SU-DHL-6 (cell line): ENCODE results near the gene CUX1.

Experiments
- H2AFZ ChIP-seq: fragments of 200-600 bp; sonication (generic); 2 replicates; pipeline ENCODE4 v1.6.1; 2014; ENCODE audit warnings: low read depth, mild to moderate bottlenecking, moderate library complexity, mixed read lengths, antibody characterized with exemption, low read length; ENCODE audit not compliant: severe bottlenecking
- H3F3A ChIP-seq: fragments of 200-600 bp; shearing (Covaris generic); 2 replicates; pipeline ENCODE4 v1.6.0; 2016; ENCODE audit warnings: antibody characterized with exemption, mild to moderate bottlenecking; ENCODE audit not compliant: insufficient read depth
- H3K27ac ChIP-seq: fragments of 200-600 bp; sonication (generic); 2 replicates; pipeline ENCODE4 v1.5.1; 2016; ENCODE audit warnings: low read depth, mild to moderate bottlenecking, low read length, moderate library complexity, mixed read lengths
- H3K27me3 ChIP-seq: fragments of 200-600 bp; sonication (generic), shearing (Covaris generic); 2 replicates; pipeline ENCODE4 v1.6.0; 2014; ENCODE audit warnings: mild to moderate bottlenecking, low read length
- H3K36me3 ChIP-seq: fragments of 200-600 bp; sonication (generic); 2 replicates; pipeline ENCODE4 v1.6.1; 2014; ENCODE audit warnings: mild to moderate bottlenecking, low read length, mixed read lengths
- H3K4me2 ChIP-seq: fragments of 300-600, 200-600 bp; shearing (Covaris generic), sonication (generic); 2 replicates; pipeline ENCODE4 v1.6.0; 2014; ENCODE audit warnings: low read length, low read depth, mild to moderate bottlenecking; ENCODE audit not compliant: poor library complexity, severe bottlenecking
- H3K4me3 ChIP-seq: fragments of 200-600 bp; sonication (generic); 2 replicates; pipeline ENCODE4 v1.5.1; 2014; ENCODE audit warnings: antibody characterized with exemption, low read length, mild to moderate bottlenecking, mixed read lengths; ENCODE audit not compliant: insufficient read depth, poor library complexity, severe bottlenecking
- H3K79me2 ChIP-seq: fragments of 200-600 bp; sonication (generic); 2 replicates; pipeline ENCODE4 v1.6.1; 2014; ENCODE audit warnings: mild to moderate bottlenecking, low read length, moderate library complexity; ENCODE audit not compliant: insufficient read depth
- H3K9ac ChIP-seq: fragments of 200-600 bp; sonication (generic); 2 replicates; pipeline ENCODE4 v1.7.0; 2014; ENCODE audit warnings: mild to moderate bottlenecking, low read length
- H3K9me2 ChIP-seq: fragments of 200-600 bp; sonication (generic); replicated peaks from 2 replicates; pipeline ENCODE4 v1.6.1; 2014; ENCODE audit warnings: low read length; ENCODE audit not compliant: insufficient read depth
- H3K9me3 ChIP-seq: fragments of 200-600 bp; sonication (generic); 2 replicates; pipeline ENCODE4 v1.6.1; 2014; ENCODE audit warnings: low read length, mixed read lengths; ENCODE audit not compliant: insufficient read depth
- H4K20me1 ChIP-seq: fragments of 200-600 bp; sonication (generic); 2 replicates; pipeline ENCODE4 v1.6.1; 2014; ENCODE audit warnings: low read depth, mild to moderate bottlenecking, antibody characterized with exemption, low read length, moderate library complexity, mixed read lengths
- EZH2phosphoT487 ChIP-seq: fragments of 200-600 bp; sonication (generic), shearing (Covaris generic); conservative IDR thresholded peaks from 2 replicates; pipeline ENCODE4 v1.6.1; 2018; ENCODE audit warnings: mild to moderate bottlenecking, antibody characterized with exemption, low read length, moderate library complexity, mixed read lengths
- TF ChIP-seq, protein P1 (sequence below): fragments of 200-600 bp; sonication (generic); IDR thresholded peaks from one replicate; pipeline ENCODE4 v1.5.1; 2017; ENCODE audit warnings: antibody characterized with exemption, mild to moderate bottlenecking, low read length, moderate library complexity; ENCODE audit not compliant: insufficient read depth, poor library complexity, severe bottlenecking

CUX1 gene

GRCh38 chr7:101959342-101959741 lies 141.9 kb downstream of the CUX1 start:
- no peak overlapping the region for H3K4me2 ChIP-seq
- peaks cover 100% of the 10 kb centered on the region for H3K79me2 ChIP-seq

GRCh38 chr7:101959829-101960228 lies 142.4 kb downstream of the CUX1 start:
- no peak for TF ChIP-seq EZH2phosphoT487
- TF ChIP-seq, protein P1, sequence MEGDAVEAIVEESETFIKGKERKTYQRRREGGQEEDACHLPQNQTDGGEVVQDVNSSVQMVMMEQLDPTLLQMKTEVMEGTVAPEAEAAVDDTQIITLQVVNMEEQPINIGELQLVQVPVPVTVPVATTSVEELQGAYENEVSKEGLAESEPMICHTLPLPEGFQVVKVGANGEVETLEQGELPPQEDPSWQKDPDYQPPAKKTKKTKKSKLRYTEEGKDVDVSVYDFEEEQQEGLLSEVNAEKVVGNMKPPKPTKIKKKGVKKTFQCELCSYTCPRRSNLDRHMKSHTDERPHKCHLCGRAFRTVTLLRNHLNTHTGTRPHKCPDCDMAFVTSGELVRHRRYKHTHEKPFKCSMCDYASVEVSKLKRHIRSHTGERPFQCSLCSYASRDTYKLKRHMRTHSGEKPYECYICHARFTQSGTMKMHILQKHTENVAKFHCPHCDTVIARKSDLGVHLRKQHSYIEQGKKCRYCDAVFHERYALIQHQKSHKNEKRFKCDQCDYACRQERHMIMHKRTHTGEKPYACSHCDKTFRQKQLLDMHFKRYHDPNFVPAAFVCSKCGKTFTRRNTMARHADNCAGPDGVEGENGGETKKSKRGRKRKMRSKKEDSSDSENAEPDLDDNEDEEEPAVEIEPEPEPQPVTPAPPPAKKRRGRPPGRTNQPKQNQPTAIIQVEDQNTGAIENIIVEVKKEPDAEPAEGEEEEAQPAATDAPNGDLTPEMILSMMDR = no peak
- peaks cover 100% of the 10 kb centered on the region for H3K79me2 ChIP-seq
- H3K4me2 ChIP-seq = no peak overlapping the region
- no peak overlapping the region for H3K9ac ChIP-seq
- H3K27me3 ChIP-seq = no peaks in the 10 kb centered on the region
- H2AFZ ChIP-seq = no peak overlapping the region
- H3K27ac ChIP-seq = no peak overlapping the region; the same call in 1 of the 2 replicates
- H3K9me2 ChIP-seq = no peaks in the 10 kb centered on the region
- peaks cover 52% of the 10 kb centered on the region for H3F3A ChIP-seq
- no peaks in the 10 kb centered on the region for H3K9me3 ChIP-seq
- H4K20me1 ChIP-seq = no peaks in the 10 kb centered on the region; the same call in 1 of the 2 replicates
- H3K36me3 ChIP-seq = no peaks in the 10 kb centered on the region; the same call in 1 of the 2 replicates
- no peak overlapping the region for H3K4me3 ChIP-seq

More at GRCh38 chr7:101959342-101959741, 141.9 kb downstream of the CUX1 start:
- no peaks in the 10 kb centered on the region; the same call in 1 of the 2 replicates for H3K36me3 ChIP-seq
- TF ChIP-seq EZH2phosphoT487 = no peak
- TF ChIP-seq, protein P1 = no peak
- H3K4me3 ChIP-seq = no peak overlapping the region
- H3K27ac ChIP-seq = peak overlapping the region; percentile 84; the same call in 1 of the 2 replicates
- H3K9ac ChIP-seq = no peak overlapping the region
- H2AFZ ChIP-seq = no peak overlapping the region
- H4K20me1 ChIP-seq = no peaks in the 10 kb centered on the region; the same call in 1 of the 2 replicates
- no peaks in the 10 kb centered on the region for H3K9me3 ChIP-seq
- no peaks in the 10 kb centered on the region for H3K27me3 ChIP-seq
- peaks cover 57% of the 10 kb centered on the region for H3F3A ChIP-seq
- H3K9me2 ChIP-seq = no peaks in the 10 kb centered on the region

DNA sequence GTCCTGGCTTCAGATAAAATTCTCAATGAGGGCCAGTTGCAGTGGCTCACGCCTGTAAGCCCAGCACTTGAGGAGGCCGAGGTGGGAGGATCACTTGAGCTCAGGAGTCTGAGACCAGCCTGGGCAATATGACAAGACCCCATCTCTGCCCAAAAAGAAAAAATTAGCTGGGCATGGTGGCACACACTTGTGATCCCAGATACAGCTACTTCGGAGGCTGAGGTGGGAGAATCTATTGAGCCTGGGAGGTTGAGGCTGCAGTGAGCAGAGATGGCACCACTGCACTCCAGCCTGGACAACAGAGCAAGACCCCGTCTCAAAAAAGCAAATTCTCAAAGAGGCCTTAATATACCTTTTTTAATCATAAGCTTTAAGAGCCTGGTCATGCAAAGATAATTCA lies 142.9 kb downstream of the CUX1 start:
- H2AFZ ChIP-seq = no peak overlapping the region
- TF ChIP-seq, protein P1 = no peak
- no peak for TF ChIP-seq EZH2phosphoT487
- H3K4me3 ChIP-seq = no peak overlapping the region
- no peaks in the 10 kb centered on the region; the same call in 1 of the 2 replicates for H4K20me1 ChIP-seq
- H3K9me3 ChIP-seq = no peaks in the 10 kb centered on the region
- H3K9ac ChIP-seq = no peak overlapping the region
- peaks cover 47% of the 10 kb centered on the region for H3F3A ChIP-seq
- no peaks in the 10 kb centered on the region; the same call in 1 of the 2 replicates for H3K36me3 ChIP-seq
- peaks cover 100% of the 10 kb centered on the region for H3K79me2 ChIP-seq
- H3K4me2 ChIP-seq = no peak overlapping the region
- H3K27me3 ChIP-seq = no peaks in the 10 kb centered on the region
- H3K9me2 ChIP-seq = no peaks in the 10 kb centered on the region
- no peak overlapping the region for H3K27ac ChIP-seq
